Measurements from ENCODE around the gene TUBB1.

- TF ChIP-seq EZH2 (IDR thresholded peaks at IDR 0.05) = no peak
- no peak for TF ChIP-seq POLR2AphosphoS5 (IDR thresholded peaks at IDR 0.05; ENCODE audit: borderline replicate concordance, low read depth, low read length)
Measured at GRCh38 chr20:58973179-58973578, 46.0 kb upstream of the TUBB1 start.
